Measurements from ENCODE around the gene RECQL5.

The RECQL5 gene

GRCh38 chr17:75688209-75688825 lies 21.4 kb upstream of the RECQL5 start:
- peak in 1 of 5 experiments; percentile 58 for DNase-seq

GRCh38 chr17:75685499-75685898 lies 18.5 kb upstream of the RECQL5 start:
- no peak for DNase-seq

DNA sequence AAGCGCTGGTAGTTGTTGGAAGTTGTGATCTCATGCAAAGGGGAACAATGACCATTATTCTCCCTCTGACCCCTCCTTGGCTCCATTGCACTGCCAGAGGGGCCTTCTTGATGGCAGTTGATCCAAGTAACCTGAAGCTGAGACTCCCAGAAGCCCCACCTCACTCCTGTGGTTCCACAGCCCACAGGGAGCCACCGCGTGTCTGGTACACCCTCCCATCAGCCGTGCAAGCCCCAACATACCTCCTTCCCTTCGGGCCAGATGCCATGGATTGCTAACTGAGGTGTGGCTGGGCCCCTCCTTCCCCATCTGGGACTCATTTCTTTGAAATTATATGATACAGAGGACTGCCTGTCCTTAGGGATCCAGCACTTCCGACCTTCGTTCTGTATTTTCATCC lies 18.0 kb upstream of the RECQL5 start:
- DNase-seq = no peak

DNA sequence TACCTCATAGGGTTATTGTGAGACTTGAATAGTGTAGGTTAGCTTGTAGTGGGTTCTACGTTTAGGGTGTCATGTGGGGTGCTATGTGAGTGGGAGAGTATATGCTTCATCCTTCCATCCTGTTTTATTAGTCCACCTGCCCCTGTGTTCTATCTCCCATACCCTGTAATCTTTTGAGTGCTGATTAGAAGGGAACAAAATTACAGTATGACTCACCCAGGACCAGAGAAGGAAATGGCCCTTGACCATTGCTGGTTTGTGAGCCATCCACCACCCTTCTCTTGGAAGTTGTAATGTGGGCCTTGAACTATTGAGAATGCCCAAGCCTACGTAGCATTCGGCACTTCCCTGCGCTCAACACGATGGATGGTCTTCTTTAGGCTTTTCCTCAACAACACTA lies 17.3 kb upstream of the RECQL5 start:
- no peak for DNase-seq

- DNase-seq = no peak
Measured at GRCh38 chr17:75683583-75683982, 16.6 kb upstream of the RECQL5 start.

DNA sequence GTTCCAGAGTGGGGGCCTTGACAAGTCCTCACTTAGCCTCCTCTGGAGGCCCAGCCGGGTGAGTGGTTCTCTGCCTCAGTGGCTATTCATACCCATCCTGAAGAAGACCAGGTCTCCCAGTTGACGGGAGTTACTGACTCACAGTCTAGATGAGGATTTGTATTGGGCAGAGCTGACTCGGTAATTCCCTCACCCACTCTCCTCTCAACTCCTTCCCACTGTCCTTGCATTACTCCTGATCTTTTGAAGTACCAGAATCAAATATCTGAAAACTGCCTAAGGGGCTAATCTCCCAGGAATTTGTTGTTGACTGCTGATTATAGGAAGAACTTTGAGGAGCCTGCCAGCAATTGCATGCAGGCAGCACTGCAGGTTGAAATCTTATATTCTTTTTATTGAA lies 14.3 kb upstream of the RECQL5 start:
- DNase-seq = no peak

DNA sequence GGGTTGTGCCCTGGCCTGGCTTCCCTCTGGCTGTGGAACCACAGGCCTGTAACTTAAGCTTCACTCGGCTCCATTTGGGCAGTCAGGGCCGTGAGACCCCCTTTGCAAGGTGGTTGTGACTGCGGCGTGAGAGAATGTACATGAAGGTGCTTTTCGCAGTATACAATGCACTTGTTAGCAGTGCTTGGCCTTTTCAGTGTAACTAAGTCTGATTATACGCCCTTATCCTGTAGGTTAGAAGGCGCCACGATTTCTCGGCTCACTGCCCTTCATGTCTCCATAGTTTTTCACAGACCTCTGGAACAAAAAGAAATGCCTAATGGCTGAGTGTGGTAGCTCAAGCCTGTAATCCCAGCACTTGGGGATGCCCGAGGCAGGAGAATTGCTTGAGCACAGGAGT lies 13.5 kb upstream of the RECQL5 start:
- DNase-seq = no peak

DNA sequence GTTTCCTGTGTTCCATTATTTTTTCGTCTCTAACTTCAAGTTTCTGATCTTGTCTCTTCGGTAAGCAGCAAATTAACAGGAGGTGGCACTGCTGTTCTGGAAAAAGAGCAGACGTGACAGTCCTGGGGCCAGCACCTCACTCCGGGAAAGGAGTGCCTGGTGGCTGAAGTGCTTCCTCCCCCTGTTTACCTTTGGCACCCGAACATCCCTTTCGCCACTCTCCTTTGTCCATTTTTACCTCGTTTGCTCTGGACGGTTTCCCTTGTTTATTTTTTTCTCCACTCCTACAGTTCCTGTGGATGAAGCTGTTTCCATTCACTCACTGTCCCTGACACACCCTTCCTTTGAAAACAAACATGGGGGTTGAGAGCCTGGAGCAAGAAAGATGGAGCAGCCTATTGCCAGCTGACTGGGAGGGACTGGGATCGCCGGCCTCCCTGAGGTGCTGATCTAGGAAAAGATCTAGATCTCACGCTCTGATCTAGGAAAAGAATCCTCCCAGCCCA lies 12.8 kb upstream of the RECQL5 start:
- DNase-seq = no peak

DNA sequence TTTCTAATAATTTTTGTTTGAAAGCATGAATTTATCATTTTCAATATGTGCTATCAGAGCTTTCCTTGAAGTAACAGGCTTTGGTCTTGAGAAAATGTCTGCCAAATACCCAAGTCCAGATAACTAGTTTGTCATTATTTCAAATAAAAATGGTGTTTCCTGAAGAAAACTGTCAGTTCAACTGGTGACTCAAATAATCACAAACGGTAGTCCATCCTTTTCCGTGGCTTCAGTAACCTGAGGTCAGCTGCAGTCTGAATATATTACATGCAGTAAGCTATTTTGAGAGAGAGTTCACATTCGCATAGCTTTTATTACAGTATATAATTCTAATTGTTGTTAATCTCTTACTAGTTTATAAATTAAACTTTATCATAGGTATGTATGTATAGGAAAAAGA lies 9.5 kb upstream of the RECQL5 start:
- DNase-seq = no peak

GRCh38 chr17:75673487-75673886 lies 6.5 kb upstream of the RECQL5 start:
- DNase-seq = no peak

GRCh38 chr17:75672011-75672410 lies 5.1 kb upstream of the RECQL5 start:
- no peak for DNase-seq

GRCh38 chr17:75670868-75671267 lies 3.9 kb upstream of the RECQL5 start:
- no peak for DNase-seq

GRCh38 chr17:75668489-75668888 lies 1.5 kb upstream of the RECQL5 start:
- no peak for DNase-seq

DNA sequence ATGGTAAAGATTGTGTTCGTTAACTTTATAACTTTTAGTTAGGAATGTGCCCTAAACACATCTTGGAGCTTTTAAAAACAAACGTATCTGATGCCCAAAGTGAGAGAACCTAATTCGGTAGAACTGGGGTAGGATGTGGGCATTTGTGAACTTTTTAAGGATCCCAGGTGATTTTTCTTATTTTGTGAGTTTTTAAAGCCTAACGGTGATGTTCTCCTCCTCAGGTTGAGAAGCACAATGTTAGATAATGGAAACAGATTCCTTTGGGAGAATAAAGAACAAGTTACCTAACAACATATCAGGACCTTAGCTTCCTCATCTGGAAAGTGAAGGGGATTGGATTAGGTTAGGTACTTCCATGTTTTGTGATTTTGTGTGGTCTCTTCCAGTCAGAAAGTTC lies 871 bp upstream of the RECQL5 start:
- no peak for DNase-seq

GRCh38 chr17:75665981-75666380 lies 973 bp downstream of the RECQL5 start:
- no peak for DNase-seq

GRCh38 chr17:75664099-75664549 lies 2.8 kb downstream of the RECQL5 start:
- DNase-seq = no peak

DNA sequence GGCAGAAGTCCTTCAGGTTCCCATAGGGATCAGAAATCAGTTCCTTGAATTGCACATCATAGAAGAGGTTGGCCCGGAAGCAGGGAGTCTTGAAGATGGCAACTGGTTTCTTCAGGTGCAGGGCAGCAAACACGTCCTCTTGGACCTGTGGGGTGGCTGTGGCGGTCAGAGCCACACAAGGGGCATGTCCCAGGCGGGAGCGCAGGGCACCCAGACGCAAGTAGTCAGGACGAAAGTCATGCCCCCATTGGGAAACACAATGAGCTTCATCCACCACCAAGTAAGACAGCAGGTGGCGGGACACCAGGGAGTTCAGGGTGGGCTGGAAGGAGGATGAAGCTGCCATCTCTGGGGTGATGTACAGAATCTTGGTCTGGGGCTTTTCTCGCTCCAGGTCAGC lies 4.4 kb downstream of the RECQL5 start:
- DNase-seq = no peak

DNA sequence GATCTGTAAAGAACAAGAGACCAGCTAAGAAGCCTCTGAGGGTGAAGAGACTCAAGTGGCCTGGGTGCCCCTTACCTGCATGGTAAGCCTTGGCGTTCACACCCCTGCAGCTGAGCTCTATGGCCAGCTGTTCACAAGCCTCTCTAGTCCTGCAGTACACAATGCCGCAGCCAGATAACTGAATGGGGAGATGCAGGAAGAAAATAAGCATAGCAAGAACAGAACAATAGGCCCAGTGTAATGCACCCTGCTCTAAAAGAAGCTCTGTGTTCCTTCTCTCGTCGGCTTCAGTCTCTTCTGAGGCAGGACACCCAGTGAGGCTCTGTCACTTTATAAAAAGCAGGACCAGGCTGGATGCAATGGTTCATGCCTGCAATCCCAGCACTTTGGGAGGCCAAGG lies 5.4 kb downstream of the RECQL5 start:
- no peak for DNase-seq

DNA sequence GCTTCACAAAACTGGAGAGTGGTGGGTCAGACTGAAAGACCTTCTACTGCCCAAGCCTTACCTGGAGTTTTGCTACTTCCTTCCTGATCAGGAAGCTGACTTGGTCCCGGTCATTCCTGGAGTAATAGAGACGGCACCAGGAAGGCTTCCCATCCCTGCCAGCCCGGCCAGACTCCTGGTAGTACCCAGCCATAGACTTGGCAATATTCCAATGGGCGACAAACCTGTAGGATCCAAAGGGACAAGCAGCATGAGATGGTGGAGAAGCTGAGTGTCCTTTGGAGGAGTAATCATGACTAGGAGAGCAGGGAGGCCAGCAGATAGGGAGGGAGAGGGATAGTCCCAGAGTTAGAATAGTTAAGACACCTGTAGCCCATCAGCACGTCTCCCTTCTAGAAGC lies 8.7 kb downstream of the RECQL5 start:
- DNase-seq = no peak

DNA sequence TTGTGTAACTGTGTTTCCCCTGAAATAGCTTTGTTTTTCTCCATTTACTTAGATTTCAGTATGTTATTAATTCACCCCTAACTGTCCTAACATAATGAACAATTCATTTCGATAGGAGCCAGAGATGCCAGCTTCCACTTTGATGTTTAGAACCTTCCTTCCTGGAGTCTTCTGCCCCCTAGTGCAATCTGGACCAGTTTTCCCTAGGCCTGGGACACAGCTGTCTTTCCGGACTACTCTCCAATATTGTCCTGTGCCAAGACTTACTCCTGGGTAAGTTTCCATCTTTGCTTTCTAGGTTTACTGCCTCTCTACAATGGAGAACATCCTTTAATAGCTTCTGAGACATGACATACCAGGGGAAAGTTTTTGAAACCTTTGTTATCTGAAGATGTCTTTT lies 12.8 kb downstream of the RECQL5 start:
- no peak for DNase-seq

GRCh38 chr17:75652934-75653549 lies 13.9 kb downstream of the RECQL5 start:
- DNase-seq = peak in 1 of 5 experiments; percentile 17

DNA sequence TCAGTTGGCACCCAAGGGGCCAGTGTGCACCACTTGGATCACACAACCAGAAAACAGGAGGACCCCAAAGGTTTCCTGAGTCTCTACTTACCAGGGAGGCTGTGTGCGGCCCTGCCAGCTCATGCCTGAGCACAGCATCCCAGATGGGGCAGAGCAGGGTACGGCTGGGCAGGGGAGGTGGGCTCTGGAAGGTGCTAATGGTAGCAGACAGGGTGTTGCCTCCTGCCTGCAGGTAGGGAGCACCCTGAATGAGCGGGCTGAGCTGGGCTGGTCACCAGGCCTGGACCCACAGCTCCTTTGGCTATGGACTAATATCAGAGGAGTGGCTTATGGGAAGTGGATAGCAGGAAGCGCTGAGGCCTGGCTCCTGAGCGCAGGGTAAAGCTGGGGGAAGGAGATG lies 14.6 kb downstream of the RECQL5 start:
- no peak for DNase-seq

DNA sequence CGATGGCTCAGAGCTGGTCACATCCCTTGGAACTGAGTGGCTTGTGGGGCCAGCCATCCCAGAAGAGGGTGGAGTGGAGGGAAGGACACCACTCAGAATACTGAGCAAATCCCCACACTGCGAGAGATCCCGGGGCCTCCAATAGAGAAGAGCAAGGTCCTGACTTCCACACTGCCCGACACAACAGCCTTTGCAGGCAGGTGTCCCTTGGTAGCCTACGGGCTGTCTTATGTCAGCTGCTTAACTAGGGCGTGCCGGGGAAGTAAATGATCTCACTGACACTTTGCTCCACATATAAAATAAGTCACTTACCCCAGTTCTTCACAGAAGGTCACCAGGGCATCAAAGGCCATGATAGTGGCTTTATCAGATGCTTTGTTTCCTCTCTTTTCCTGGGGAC lies 16.1 kb downstream of the RECQL5 start:
- DNase-seq = no peak

DNA sequence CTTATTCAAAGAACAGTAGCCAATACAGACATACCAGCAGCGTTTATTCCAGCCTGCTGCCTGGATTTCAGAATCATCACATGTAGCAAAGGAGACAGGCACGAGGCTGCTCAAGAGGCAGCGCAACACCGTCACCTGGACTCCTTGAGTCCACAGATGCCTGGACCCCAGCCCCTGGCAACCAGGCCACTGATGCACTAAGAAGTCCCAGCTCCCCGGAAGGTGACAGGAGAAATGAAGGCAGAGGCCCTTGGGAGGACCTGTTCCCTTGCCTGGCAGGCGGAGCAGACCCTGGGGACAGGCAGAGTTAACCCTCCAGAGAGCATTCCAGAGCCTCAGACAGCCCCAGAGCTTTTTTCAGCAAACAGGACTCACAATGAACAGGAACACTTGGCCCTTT lies 17.3 kb downstream of the RECQL5 start:
- DNase-seq = no peak

- DNase-seq = no peak
Measured at GRCh38 chr17:75647921-75648320, 19.0 kb downstream of the RECQL5 start.

Measured in T-helper 2 cell (primary cell).